Measurements from ENCODE around the gene TSHZ1. TPM values are rescaled to one million over a fixed set of nuclear protein-coding genes. Genes with fewer than 3 reads are reported as not detected.

The TSHZ1 gene
- total and polyA plus RNA-seq, 2 of the 8 experiments (the other 6 are each of a cell fraction or from before 2014, with no cell fraction given), result 0.03 to 0.32 TPM

GRCh38 chr18:75178376-75178775 is 32.2 kb upstream of the TSHZ1 start:
- Histone ChIP-seq H3K79me2 (ENCODE audit: control insufficient read depth in 1 of 2, insufficient read depth in 2 of 2, low read length in 2 of 2) (no peaks in the 10 kb centered on the region), H3K27me3 (replicated peaks in 1 of 4; ENCODE audit: control insufficient read depth in 3 of 4, extremely low read depth in 1 of 4, insufficient read depth in 3 of 4, low read length in 3 of 4) (no peaks in the 10 kb centered on the region), H2AK5ac (ENCODE audit: low read depth, low read length) (no peak overlapping the region), H3K23me2 (ENCODE audit: low read depth, low read length) (no peaks in the 10 kb centered on the region), H2BK5ac (ENCODE audit: low read depth, low read length) (no peak overlapping the region), H2BK20ac (ENCODE audit: low read length) (no peak overlapping the region), H3K23ac (ENCODE audit: insufficient read length) (no peak overlapping the region), H3K56ac (replicated peaks; ENCODE audit: insufficient read length, low read depth, low read length) (no peak overlapping the region), H4K8ac (ENCODE audit: extremely low read depth, insufficient read depth, low read length) (no peak overlapping the region), H3K27ac (ENCODE audit: low read depth, low read length) (no peak overlapping the region), H3K36me3 (ENCODE audit: control insufficient read depth in 2 of 4, insufficient read depth in 4 of 4, low read length in 3 of 4) (no peaks in the 10 kb centered on the region), H3K9me3 (ENCODE audit: insufficient read depth in 2 of 2, low read depth in 1 of 2, low read length in 1 of 2) (no peaks in the 10 kb centered on the region), H3K18ac (ENCODE audit: extremely low read depth, low read length) (no peak overlapping the region), H4K5ac (ENCODE audit: insufficient read length, low read depth, low read length) (no peak overlapping the region), H2BK15ac (ENCODE audit: low read length) (no peak overlapping the region), H3K14ac (ENCODE audit: insufficient read length) (no peak overlapping the region), H4K91ac (replicated peaks; ENCODE audit: insufficient read length, low read length) (no peak overlapping the region), H2BK120ac (replicated peaks; ENCODE audit: low read depth, low read length) (no peak overlapping the region), H4K20me1 (replicated peaks in 1 of 2; ENCODE audit: control insufficient read depth in 1 of 2, insufficient read depth in 2 of 2, low read length in 2 of 2) (no peaks in the 10 kb centered on the region), H3K9ac (replicated peaks in 1 of 4; ENCODE audit: extremely low read depth in 1 of 4, low read depth in 3 of 4, low read length in 3 of 4) (no peak overlapping the region), H2AFZ (ENCODE audit: low read length) (no peak overlapping the region), H3K4me1 (replicated peaks in 1 of 4; ENCODE audit: control insufficient read depth in 3 of 4, insufficient read depth in 4 of 4, low read length in 3 of 4) (no peaks in the 10 kb centered on the region), H3K4me2 (ENCODE audit: insufficient read depth in 1 of 2, low read depth in 2 of 2, low read length in 2 of 2) (no peak overlapping the region), H3K4ac (replicated peaks; ENCODE audit: insufficient read length, low read depth, low read length) (no peak overlapping the region), H3K79me1 (ENCODE audit: low read depth, low read length) (no peaks in the 10 kb centered on the region), H3K4me3 (ENCODE audit: extremely low read depth in 1 of 4, insufficient read depth in 2 of 4, low read depth in 3 of 4, low read length in 4 of 4) (no peak overlapping the region), H2BK12ac (ENCODE audit: low read depth, low read length) (no peak overlapping the region)
- ChIA-PET CTCF (ENCODE audit: partially characterized antibody) (interaction anchor here (1.7 kb wide), 1 partner anchor 549 kb away, joined by 5 read pairs; no protein-coding TSS in a partner anchor), POLR2A (ENCODE audit: partially characterized antibody) (no interaction called here)
- no peak for DNase-seq (ENCODE audit: low read depth in 1 of 2, low spot score in 2 of 2)
- WGBS, 2 experiments (ENCODE audit: extremely low coverage in 1 of 2, insufficient coverage in 1 of 2, insufficient read length in 1 of 2, insufficient replicate concordance in 2 of 2, low coverage in 1 of 2, low lambda C conversion rate in 2 of 2, missing lambda C conversion rate in 1 of 2), result 89% methylated on average over 11 of the region's 11 CpGs; no CpG with 5 or more reads in 1 of the 2 experiments
- no peak for FAIRE-seq
- no peak for TF ChIP-seq SAP30 (IDR thresholded peaks at IDR 0.05; ENCODE audit: insufficient read depth, insufficient replicate concordance, low read length)
- no peak for TF ChIP-seq BACH1 (IDR thresholded peaks at IDR 0.05; ENCODE audit: low read length)
- no peak for TF ChIP-seq HDAC6 (IDR thresholded peaks at IDR 0.05; ENCODE audit: low read depth, low read length)
